NCI-H187 treated with DMSO at 0.1 percent for 48 hours (cell line): ENCODE measurements around the gene INTS11.

Experiments used
- DNase-seq: peaks from one replicate; lab custom pipeline; 2025; lab: John Stamatoyannopoulos, UW

INTS11 gene

DNA sequence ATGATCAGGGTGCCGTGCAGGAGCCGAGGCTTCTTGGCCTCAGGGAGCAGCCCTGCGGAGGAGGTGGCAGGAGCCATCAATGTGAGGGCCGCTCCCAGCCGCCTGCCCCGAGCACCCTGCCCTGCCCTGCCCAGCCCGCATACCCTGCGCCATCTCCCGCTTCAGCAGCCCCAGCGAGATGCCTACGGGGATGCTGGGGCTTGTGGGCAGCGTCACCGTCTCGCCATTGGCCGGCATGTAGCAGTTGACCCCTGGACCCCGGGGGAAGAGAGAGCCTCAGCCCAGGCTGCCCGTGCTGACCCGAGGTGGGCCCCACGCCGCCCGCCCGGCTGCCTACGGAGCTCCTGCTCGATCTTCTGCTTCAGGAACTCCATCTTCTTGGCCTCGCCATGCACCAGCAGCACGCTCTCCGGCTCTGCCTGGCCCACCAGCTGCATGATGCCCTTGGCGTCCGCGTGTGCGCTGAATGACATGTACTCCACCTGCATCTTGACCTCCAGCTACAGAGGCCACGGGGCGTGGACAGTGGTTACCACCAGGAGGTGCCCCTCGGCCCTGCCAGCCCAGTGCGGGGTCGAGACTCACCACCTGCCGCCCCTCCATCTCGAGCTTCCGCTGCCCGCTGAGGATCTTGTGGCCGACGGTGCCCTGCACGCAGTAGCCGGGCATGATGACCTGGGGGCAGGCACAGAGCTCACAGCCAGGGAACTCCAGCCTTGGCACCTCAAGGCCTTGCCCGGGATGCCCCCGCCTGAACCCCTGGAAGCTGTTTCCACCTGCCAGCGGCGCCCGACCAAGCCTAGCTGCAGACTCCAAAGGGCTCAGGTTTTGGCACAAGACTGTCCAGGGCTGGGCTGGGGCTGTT, 11.8 kb downstream of the INTS11 start:
- no peak for DNase-seq

GRCh38 chr1:1311107-1312104, 13.1 kb downstream of the INTS11 start:
- DNase-seq = no peak

- no peak for DNase-seq
Observed at GRCh38 chr1:1310476-1311053, 13.9 kb downstream of the INTS11 start.

GRCh38 chr1:1310109-1310385, 14.4 kb downstream of the INTS11 start:
- no peak for DNase-seq

- no peak for DNase-seq
Observed at GRCh38 chr1:1309251-1310108, 15.0 kb downstream of the INTS11 start.

DNA sequence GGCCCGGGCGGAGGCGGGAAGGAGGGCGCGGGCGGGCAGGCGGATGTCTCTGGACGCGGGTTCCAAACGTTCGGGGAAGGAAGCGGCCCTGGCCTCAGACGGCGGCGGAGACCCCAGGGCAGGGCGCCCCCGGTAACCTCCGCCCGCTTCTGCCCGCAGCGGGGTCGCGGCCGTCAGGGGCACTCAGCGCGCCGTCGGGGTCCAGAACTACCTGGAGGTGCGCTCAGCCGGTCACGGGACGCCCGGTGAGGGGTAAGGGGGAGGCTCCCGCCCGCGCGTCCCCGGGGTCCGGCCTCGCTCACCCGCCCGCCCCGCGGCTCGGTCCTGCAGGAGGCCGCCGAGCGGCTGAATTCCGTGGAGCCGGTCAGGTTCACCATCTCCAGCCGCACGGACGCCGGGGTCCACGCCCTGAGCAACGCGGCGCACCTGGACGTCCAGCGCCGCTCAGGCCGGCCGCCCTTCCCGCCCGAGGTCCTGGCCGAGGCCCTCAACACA, 15.7 kb downstream of the INTS11 start:
- no peak for DNase-seq

- DNase-seq = peak; percentile 41
Observed at GRCh38 chr1:1307923-1308755, 16.3 kb downstream of the INTS11 start, which contains the start of the genes ACAP3 and PUSL1. ACAP3 (minus strand) TSS chr1:1307930; CDS start chr1:1307815, 115 bp downstream. PUSL1 (plus strand) TSS chr1:1308597; CDS start chr1:1308644, 47 bp downstream.

DNA sequence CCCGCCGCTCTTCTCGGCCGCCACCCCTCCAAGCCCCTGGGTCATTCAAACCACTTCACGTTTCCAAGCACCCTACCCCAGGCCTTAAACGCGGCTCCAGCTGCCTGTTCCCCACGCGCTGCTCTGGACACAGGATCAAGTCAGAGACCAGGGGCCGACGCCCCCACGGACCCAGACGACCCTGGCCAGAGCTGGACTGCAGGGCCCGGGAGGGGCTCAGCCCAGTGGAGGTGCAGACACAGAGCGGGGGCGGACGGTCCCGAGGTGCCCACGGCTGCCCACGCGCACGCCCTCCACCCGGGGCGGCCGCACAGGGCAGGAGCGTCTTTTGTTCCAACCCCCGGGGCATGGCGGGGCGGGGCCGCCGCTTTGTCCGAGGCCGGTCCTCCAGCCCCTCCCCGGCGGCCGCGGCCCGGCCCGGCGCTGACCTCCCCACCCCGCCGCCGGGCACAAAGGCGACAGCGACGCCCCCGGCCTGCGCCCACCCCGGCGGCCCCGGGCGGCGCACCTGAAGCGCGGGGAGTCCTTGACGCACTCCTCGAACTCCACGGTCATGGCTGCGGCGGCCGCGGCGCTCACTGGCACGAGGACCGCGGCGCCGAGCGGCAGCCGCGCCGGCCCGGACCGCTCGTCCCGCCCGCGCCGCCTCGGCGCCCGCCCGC, 17.1 kb downstream of the INTS11 start:
- DNase-seq = no peak

- DNase-seq = no peak
Observed at GRCh38 chr1:1306661-1307260, 17.7 kb downstream of the INTS11 start.

DNA sequence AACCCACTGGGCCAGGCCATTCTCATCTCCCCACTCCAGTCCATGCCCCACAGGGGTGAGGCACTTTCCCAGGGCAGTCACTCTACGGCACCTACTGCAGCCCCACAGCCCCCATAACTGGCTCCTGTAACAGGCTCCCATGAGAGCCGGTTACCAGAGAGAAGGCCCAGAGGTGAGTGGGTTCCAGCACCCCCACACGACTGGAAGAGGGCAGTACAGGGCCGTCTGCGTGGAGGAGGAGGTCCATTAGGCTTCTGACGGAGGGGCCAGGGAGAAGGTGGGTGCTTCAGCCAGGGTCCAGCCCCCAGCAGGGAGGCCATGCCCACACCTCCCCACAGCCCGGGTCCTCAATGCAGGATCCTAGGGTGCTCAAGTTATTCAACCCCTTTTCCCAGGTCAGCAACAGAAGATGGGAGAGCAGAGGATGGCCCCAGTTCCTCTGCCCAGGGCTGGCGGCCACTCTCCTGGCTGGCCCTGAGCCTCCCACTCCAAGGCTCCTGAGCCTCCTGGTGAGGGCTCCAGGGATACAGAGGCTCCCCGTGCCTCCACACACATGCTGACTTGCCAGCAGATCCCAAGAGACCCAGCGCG, 18.3 kb downstream of the INTS11 start:
- no peak for DNase-seq

- DNase-seq = no peak
Observed at GRCh38 chr1:1305300-1306069, 19.0 kb downstream of the INTS11 start.

GRCh38 chr1:1304331-1305299, 19.8 kb downstream of the INTS11 start:
- DNase-seq = no peak

DNA sequence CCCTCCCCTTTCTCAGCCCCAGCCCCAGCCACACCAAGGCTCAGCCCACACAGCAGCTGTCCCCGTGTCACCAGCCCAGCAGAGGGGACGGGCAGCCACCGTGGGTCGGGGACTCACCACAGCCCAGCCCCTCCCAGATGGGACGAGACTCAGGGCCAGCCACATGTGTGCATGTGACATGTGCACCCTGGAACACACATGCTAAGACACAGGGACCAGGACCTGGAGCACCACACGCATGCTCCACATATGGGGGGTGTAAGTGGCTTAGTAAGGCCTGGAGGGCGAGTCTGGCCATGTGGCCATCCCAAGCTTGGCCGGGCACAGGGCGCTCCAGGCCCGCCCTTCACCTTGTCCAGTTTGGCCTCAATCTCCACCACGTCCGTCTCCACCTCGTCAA, 20.7 kb downstream of the INTS11 start:
- no peak for DNase-seq

DNA sequence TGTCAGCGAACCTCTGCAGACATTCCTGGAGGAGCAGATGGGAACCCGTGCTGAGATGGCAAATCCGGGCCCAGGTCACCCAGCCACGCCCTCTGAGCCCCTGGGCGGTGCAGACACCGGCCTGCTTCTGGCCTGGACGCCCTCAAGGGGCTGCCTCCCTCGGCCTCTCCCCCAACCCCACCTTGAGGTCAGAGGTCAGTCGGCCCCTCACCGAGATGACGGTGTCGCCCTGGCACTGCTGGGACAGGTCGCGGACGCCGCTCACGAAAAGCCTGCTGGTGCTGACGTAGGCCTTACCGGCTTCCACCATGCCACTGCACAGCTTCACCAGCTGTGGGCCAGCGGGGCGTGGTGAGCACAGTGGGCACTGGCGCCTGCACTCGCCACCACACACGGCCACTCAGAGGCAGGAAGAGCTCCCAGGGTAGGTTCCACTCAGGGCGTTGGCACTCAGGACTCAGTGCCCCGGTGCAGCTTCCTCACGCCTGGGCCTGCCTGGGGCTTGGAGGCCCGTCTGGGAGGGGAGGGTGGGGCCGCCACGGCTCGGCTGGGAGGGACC, 21.4 kb downstream of the INTS11 start:
- DNase-seq = no peak

GRCh38 chr1:1302006-1302430, 22.4 kb downstream of the INTS11 start:
- no peak for DNase-seq

- DNase-seq = no peak
Observed at GRCh38 chr1:1300352-1300739, 24.1 kb downstream of the INTS11 start.
